Loucy (cell line): ENCODE data around the gene TTLL9.

Source experiments
- H2AFZ ChIP-seq: fragments of 200-600 bp; sonication (generic); 2 replicates; pipeline ENCODE4 v1.6.0; 2016; ENCODE audit warnings: antibody characterized with exemption, mild to moderate bottlenecking, low read length, moderate library complexity
- H3F3A ChIP-seq: fragments of 200-600 bp; 2 replicates; pipeline ENCODE4 v1.6.0; 2016; ENCODE audit warnings: antibody characterized with exemption, low read depth, mild to moderate bottlenecking
- H3K27me3 ChIP-seq: fragments of 200-600 bp; sonication (generic); 2 replicates; pipeline ENCODE4 v1.6.1; 2014; ENCODE audit warnings: low read length, mild to moderate bottlenecking; ENCODE audit not compliant: insufficient read depth, poor library complexity, severe bottlenecking
- H3K36me3 ChIP-seq: fragments of 200-600 bp; sonication (generic); 2 replicates; pipeline ENCODE4 v1.6.1; 2016; ENCODE audit warnings: low read length; ENCODE audit not compliant: insufficient read depth
- H3K4me1 ChIP-seq: fragments of 200-600 bp; sonication (generic); 2 replicates; pipeline ENCODE4 v1.5.1; 2014; ENCODE audit warnings: low read length, mild to moderate bottlenecking; ENCODE audit not compliant: insufficient read depth, poor library complexity, severe bottlenecking
- H3K4me2 ChIP-seq: fragments of 200-600 bp; sonication (generic); 2 replicates; pipeline ENCODE4 v1.6.0; 2014; ENCODE audit warnings: antibody characterized with exemption, low read length, low read depth, mild to moderate bottlenecking; ENCODE audit not compliant: poor library complexity, severe bottlenecking
- H3K4me3 ChIP-seq: fragments of 200-600 bp; sonication (generic); 2 replicates; pipeline ENCODE4 v1.5.1; 2014; ENCODE audit warnings: low read length, mild to moderate bottlenecking, mixed read lengths; ENCODE audit not compliant: poor library complexity, severe bottlenecking
- H3K79me2 ChIP-seq: fragments of 200-600 bp; sonication (generic); 2 replicates; pipeline ENCODE4 v1.6.1; 2014; ENCODE audit warnings: low read length; ENCODE audit not compliant: insufficient read depth
- H3K9ac ChIP-seq: fragments of 200-600 bp; sonication (generic); 2 replicates; pipeline ENCODE4 v1.6.0; 2014; ENCODE audit warnings: mild to moderate bottlenecking, low read depth, low read length, moderate library complexity; ENCODE audit not compliant: poor library complexity, severe bottlenecking
- H3K9me2 ChIP-seq: fragments of 200-600 bp; sonication (generic); replicated peaks from 2 replicates; pipeline ENCODE4 v1.6.1; 2016; ENCODE audit warnings: low read depth, low read length, mixed read lengths
- H3K9me3 ChIP-seq: fragments of 200-600 bp; sonication (generic); 2 replicates; pipeline ENCODE4 v1.6.1; 2014; ENCODE audit warnings: mild to moderate bottlenecking, antibody characterized with exemption, low read length, low read depth; ENCODE audit not compliant: insufficient read depth
- H4K20me1 ChIP-seq: fragments of 200-600 bp; sonication (generic); 2 replicates; pipeline ENCODE4 v1.6.0; 2014; ENCODE audit warnings: antibody characterized with exemption, low read length, mild to moderate bottlenecking; ENCODE audit not compliant: insufficient read depth, poor library complexity, severe bottlenecking
- EZH2phosphoT487 ChIP-seq: fragments of 200-600 bp; IDR thresholded peaks from 2 replicates; pipeline ENCODE4 v1.6.1; 2018; ENCODE audit warnings: antibody characterized with exemption, mild to moderate bottlenecking, moderate library complexity, borderline replicate concordance
- TF ChIP-seq, protein P1 (sequence below): fragments of 200-600 bp; sonication (generic); conservative IDR thresholded peaks from 2 replicates; pipeline ENCODE4 v1.5.1; 2014; ENCODE audit warnings: mild to moderate bottlenecking, antibody characterized with exemption, low read length

The TTLL9 gene

DNA sequence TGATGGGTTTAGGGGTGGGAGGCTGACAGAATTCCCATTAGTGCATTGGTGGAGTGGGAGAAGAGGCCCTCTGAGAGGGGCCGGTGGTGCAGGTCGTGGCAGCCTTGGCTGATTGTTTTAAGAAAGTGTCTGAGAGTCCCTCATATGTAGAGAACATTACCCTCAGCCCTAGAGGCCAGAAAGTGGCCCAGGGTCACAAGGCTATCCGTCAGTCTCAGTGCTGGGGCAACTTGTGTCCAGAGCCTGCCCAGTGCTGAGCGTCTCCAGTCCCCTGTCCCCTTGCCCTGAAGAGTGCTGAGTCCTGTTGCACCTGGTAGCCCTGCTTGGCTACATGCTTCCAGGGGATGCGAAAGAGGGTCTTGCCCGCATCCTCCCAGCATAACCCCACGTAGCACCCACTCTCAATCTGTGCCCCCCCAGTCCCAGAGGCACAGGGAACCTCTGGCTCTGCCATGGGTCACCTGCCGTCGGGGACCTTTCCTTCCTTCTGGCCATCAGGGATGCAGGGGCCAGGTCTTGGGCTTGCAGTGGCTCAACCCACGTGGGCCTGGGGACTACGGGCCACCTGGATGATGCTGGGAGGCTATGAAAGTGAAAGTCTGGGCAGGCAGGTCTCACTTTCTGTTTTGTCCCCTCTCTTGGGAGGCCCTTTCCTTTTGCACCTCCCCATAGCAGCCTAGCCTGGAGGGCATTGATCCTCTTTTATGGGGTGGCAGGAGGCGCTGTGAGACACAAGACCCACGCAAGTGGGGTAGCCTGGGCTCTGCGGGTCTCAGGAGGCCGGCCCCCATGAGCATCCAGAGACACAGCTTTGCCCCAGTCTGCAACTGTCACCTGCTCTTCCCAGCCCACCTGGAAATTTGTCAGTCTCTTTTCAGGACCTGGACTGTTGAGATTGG, 12.3 kb upstream of the TTLL9 start:
- Histone ChIP-seq H4K20me1 (no peaks in the 10 kb centered on the region), H3K9me2 (no peaks in the 10 kb centered on the region), H2AFZ (no peak overlapping the region), H3K36me3 (no peaks in the 10 kb centered on the region), H3K79me2 (no peaks in the 10 kb centered on the region), H3F3A (no peaks in the 10 kb centered on the region), H3K4me1 (peaks cover 16% of the 10 kb centered on the region), H3K4me3 (no peak overlapping the region), H3K4me2 (no peak overlapping the region), H3K27me3 (no peaks in the 10 kb centered on the region), H3K9ac (no peak overlapping the region), H3K9me3 (no peaks in the 10 kb centered on the region)
- TF ChIP-seq, protein P1, sequence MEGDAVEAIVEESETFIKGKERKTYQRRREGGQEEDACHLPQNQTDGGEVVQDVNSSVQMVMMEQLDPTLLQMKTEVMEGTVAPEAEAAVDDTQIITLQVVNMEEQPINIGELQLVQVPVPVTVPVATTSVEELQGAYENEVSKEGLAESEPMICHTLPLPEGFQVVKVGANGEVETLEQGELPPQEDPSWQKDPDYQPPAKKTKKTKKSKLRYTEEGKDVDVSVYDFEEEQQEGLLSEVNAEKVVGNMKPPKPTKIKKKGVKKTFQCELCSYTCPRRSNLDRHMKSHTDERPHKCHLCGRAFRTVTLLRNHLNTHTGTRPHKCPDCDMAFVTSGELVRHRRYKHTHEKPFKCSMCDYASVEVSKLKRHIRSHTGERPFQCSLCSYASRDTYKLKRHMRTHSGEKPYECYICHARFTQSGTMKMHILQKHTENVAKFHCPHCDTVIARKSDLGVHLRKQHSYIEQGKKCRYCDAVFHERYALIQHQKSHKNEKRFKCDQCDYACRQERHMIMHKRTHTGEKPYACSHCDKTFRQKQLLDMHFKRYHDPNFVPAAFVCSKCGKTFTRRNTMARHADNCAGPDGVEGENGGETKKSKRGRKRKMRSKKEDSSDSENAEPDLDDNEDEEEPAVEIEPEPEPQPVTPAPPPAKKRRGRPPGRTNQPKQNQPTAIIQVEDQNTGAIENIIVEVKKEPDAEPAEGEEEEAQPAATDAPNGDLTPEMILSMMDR, result no peak
- TF ChIP-seq EZH2phosphoT487, result no peak

DNA sequence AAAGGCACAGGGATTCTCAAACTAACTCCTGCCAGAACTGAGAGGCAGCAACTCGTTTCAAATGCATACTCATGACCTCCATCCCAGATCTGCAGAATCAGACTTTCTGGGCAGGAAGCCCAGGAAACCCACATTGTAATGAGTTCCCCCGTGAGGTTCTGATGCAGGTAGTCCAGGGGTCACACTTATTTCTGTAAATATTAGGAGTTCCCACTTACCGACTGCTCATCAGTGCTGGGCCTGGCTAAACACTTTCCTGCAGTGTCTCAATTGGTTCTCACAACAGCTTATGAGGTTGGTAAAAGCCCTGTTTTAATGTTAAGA, 11.7 kb upstream of the TTLL9 start:
- Histone ChIP-seq H2AFZ (no peak overlapping the region), H3F3A (no peaks in the 10 kb centered on the region), H4K20me1 (no peaks in the 10 kb centered on the region), H3K4me2 (no peak overlapping the region), H3K79me2 (no peaks in the 10 kb centered on the region), H3K27me3 (no peaks in the 10 kb centered on the region), H3K4me1 (peaks cover 20% of the 10 kb centered on the region), H3K4me3 (no peak overlapping the region), H3K36me3 (no peaks in the 10 kb centered on the region), H3K9ac (no peak overlapping the region), H3K9me2 (no peaks in the 10 kb centered on the region), H3K9me3 (no peaks in the 10 kb centered on the region)
- TF ChIP-seq, protein P1, result no peak
- TF ChIP-seq EZH2phosphoT487, result no peak

DNA sequence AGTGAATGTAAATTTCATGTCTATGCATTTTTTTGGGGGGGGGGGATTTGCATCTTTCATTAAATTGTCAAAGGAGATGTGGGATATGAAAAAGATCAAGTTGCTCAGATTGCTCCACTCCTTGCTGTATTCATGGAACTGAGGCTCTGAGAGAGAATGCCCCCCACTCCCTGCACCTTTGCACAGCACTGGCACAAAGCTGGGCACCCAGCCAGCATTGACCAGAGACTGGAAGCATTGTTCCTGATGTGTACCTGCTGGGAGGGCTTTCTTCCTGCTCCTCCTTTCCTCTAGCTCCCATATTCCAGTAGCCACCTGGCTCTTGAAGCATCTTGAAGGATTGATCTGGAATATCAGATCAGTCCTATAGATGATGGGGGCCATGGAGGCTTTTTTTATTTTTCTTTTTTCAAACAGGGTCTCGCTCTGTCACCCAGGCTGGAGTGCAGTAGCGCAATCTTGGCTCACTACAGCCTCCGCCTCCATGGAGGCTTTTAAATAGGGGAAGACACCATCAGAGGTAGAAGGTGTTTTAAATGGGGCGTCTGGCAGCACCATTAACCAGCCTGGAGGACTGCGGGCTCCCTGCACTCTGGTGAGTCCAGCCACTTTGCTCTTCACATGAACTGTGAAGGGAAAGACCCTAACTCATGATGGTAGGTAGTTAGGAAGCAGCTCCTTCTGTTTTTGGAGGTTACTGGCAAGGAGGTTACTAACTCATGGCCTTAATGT, 11.0 kb upstream of the TTLL9 start:
- Histone ChIP-seq H3K4me2 (no peak overlapping the region), H3K9ac (no peak overlapping the region), H3K79me2 (no peaks in the 10 kb centered on the region), H3K36me3 (no peaks in the 10 kb centered on the region), H3K9me2 (no peaks in the 10 kb centered on the region), H4K20me1 (no peaks in the 10 kb centered on the region), H3F3A (no peaks in the 10 kb centered on the region), H3K27me3 (no peaks in the 10 kb centered on the region), H3K4me1 (peaks cover 24% of the 10 kb centered on the region), H3K4me3 (no peak overlapping the region), H2AFZ (no peak overlapping the region), H3K9me3 (no peaks in the 10 kb centered on the region)
- TF ChIP-seq, protein P1, result no peak
- no peak for TF ChIP-seq EZH2phosphoT487
